ENCODE results near the gene CDKAL1.
"Not testable (repeated sequence)": the region's sequence is repeated elsewhere in the genome, so short reads cannot be mapped to it uniquely, and the experiment has no call there.

CDKAL1 gene

DNA sequence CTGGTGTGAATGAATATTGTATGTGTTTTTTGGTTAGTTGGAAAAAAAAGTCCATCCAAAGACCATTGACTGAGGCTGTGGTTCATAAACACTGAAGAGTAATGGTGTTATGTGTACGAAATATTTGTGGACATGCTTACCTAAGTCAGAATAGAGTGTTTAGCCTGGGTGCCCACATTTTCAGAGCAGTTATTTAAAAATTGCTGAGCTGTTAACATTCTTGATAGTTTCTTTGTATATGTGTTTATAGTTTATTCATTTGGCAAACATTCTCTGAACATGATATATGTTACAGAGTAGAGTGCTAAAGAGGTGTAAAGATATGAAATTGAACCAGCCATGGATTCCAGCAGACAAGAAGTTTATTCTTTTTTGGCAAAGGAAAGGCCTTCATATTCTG, 20.6 kb downstream of the CDKAL1 start:
- DNase-seq: no peak

DNA sequence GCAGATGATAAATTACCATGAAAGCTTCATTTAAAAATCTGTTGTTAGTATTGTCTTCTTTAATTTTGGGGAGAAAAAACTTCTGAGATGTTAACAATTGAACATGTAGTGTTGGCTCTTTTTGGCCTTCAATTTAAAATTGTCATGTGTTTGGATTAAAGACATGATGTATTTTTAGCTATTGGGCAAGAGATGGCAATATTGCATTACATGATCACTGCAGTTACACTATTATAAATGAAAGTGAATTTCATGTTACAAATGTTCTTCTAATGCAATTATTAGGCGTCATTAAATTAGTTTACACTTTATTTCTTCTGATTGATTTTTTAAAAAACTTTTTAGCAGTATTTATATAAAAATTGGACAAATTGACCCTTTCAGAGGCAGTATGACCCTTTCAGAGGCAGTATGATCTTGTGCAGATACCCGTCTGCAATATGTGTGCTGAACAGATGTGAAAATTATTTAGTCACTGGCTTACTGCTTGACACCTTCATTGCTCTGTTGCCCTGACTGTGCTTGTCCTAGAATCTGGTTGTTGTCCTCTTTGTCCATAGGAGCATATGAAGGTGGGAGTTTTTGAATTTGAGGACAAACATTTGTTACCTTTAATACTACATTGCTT, 25.8 kb downstream of the CDKAL1 start:
- DNase-seq: no peak

- no peak for DNase-seq
Observed at GRCh38 chr6:20563377-20563776, 29.1 kb downstream of the CDKAL1 start.

- no peak for DNase-seq
Observed at GRCh38 chr6:20564269-20564668, 30.0 kb downstream of the CDKAL1 start.

- DNase-seq: no peak
Observed at GRCh38 chr6:20564777-20565176, 30.5 kb downstream of the CDKAL1 start.

GRCh38 chr6:20565342-20565741, 31.1 kb downstream of the CDKAL1 start:
- DNase-seq: no peak

- no peak for DNase-seq
Observed at GRCh38 chr6:20566109-20566508, 31.9 kb downstream of the CDKAL1 start.

DNA sequence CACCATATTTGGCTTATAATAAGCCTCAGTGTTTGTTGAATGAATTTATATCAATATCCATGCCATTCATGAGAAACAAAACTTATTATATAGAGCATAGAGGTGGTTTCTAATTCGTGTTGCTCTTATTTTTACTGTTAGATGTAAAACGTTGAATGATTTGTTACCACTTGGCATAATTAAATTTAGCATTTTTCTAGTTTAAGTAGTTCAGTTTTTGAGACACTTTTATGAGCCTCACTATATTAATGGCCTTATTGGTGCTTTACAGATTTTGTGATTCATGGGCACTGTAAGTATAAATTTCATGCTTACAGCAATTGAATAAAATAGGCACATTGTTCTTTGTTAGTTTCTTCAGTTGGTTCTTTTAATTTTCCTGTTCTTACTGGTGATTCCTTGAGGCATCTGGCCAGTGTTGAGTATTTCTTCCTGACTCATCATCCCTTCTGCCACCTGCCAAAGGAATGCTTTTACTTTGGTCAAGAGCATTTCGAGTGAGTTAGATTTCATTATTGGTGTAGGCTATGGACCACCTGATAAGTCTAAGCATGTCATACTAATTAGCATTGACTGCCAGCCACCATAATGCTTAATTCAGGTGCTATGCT, 34.8 kb downstream of the CDKAL1 start:
- DNase-seq: no peak

GRCh38 chr6:20571261-20571660, 37.0 kb downstream of the CDKAL1 start:
- DNase-seq: no peak

GRCh38 chr6:20572288-20572687, 38.0 kb downstream of the CDKAL1 start:
- no peak for DNase-seq

GRCh38 chr6:20572940-20573339, 38.7 kb downstream of the CDKAL1 start:
- no peak for DNase-seq

DNA sequence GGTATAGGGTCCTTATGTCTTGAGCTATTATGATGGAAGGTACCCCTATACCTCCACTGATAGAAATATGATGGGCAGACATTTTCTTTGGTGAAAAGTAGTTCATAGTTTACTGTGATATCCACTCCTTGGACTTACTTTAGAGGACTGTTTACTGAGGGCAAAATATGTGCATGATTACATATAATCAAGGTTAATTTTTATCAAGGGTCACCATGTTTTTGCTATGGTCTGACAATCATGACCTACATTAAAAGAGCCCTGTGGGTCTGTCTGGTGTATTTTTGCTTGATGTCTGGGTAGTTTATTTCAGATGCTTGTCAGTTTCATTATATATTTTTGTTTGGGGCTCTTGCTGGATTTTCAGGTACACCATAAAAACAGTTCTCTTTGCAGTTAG, 40.1 kb downstream of the CDKAL1 start:
- DNase-seq: no peak

GRCh38 chr6:20575125-20575524, 40.9 kb downstream of the CDKAL1 start:
- no peak for DNase-seq

DNA sequence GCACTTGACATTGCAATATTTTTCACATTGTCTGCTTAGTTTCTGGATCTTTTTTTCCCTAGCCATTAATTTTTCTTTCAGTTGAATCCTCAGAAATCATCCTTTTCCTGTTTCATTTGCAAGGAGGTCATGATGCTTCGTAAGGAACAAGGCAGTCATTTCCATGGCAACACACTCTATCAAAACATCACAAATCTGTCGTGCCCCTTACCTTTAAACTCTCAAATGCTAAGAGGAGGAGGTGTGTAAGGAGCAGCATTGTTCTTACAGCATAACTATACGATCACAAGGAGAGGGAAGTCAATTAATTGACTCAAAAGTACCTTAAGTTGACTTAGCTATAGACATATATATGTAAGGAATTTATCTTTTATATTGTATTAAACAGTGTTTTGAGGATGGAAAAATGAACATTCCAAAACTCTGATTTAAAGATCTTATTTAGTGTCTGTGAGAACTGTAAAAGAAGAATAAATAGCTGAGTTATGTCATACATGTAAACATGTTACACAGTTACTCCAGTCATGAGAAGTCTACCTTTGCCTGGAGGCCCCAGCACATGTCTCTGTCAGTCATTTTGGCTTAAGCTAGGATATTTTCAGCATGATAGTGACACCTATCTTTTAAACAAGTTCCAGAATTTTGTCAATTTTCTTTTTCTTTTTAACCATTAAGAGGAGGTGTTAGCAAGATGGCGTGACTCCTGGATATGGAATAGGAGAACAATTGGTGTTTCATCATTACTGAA, 41.6 kb downstream of the CDKAL1 start:
- DNase-seq: no peak

DNA sequence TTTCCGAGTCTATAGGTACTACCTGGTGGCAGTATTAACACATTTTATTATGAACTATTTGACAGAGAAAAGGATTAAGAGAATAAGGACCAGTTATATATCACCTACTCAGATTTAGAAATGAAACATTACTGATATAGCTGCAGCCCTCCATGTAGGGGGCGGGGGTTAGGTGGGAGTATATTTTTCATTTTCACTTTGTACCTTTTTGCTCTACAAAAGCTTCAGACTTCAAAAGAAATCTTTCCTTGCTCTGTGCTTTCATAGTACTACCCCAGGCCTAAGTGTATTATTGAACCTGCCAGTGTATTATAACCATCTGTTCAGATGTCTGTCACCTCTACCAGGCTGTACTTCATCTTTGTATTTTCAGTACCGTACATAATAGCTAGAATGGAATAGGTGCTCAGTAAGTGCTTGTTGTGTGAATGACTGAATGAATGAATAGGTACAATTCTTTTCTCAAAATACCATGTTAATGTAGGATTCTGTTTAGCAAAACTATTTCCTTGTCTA, 43.0 kb downstream of the CDKAL1 start:
- DNase-seq: no peak

- no peak for DNase-seq
Observed at GRCh38 chr6:20581070-20581469, 46.8 kb downstream of the CDKAL1 start.

DNA sequence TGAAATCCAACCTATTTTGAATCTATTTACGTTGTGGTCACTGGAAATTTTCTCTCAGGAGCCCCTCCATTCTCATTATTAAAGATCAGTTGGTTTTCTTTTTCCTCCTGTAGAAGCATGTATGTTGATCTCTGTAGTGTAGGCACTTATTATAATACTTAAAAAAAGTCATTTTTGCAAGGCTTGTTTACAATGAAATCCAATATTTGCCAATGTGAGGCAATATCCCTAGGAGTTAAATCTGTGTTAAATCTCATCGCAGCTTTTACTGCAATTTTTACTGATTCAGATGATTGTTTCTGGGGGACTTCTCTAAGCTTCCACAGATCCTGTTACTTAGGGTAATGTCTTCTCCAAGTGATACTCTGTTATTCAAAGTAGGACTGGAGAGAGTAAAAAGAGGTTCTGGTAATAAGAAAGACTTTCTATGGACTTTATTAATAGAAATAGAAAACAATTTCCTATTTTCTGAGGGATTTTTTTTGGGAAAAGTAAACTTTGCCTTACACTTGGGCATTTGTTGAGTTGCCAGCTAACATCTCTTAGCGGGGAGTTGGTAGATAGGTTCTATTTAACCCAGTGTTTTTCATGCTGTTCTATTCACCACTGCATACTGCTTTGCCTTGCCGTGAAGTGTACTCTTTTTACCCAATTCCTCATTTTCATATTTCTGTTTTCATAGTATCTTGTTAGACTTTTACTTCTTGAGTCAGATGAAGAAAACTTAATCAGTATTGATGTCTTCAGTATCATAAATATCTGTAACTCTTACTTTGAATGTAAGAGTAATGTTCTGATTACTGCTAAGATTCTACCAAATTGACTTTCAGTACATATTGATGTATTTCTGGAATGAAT, 48.6 kb downstream of the CDKAL1 start:
- DNase-seq: no peak

GRCh38 chr6:20583444-20583800, 49.2 kb downstream of the CDKAL1 start:
- DNase-seq: no peak

GRCh38 chr6:20584100-20584731, 50.0 kb downstream of the CDKAL1 start:
- no peak for DNase-seq

GRCh38 chr6:20589266-20589665, 55.0 kb downstream of the CDKAL1 start:
- no peak for DNase-seq

GRCh38 chr6:20590476-20590875, 56.2 kb downstream of the CDKAL1 start:
- DNase-seq: not testable (repeated sequence)

DNA sequence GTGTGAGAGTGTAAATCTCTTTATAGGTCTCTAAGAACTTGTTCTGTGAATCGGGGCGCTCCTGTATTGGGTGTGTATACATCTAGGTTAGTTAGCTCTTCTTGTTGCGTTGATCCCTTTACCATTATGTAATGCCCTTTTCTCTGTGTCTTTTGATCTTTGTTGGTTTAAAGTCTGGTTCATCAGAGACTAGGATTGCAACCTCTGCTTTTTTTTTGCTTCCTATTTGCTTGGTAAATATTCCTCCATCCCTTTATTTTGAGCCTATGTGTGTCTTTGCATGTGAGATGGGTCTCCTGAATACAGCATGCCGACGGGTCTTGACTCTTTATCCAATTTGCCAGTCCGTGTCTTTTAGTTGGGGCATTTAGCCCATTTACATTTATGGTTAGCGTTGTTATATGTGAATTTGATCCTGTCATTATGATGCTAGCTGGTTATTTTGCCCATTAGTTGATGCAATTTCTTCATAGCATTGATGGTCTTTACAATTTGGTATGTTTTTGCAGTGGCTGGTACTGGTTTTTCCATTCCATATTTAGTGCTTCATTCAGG, 60.1 kb downstream of the CDKAL1 start:
- DNase-seq: not testable (repeated sequence)
